K562 (cell line): Measurements from ENCODE around the gene COG4. TPM values are rescaled to one million over a fixed set of nuclear protein-coding genes. Genes with fewer than 3 reads are reported as not detected.

Experiments
- CREB3L1 ChIP-seq: fragments of 450-650 bp; IDR thresholded peaks from 2 replicates; pipeline ENCODE4 v1.6.1; 2014; ENCODE audit warnings: low read depth, mild to moderate bottlenecking, moderate library complexity, borderline replicate concordance
- CXXC5 ChIP-seq: fragments of 250-450 bp; sonication (Bioruptor Pico); IDR thresholded peaks from 2 replicates; pipeline ENCODE4 v1.8.0; 2022; ENCODE audit warnings: inconsistent platforms, mild to moderate bottlenecking, moderate library complexity
- DDX20 ChIP-seq: fragments of 450-650 bp; IDR thresholded peaks from 2 replicates; pipeline ENCODE4 v1.6.1; 2016; ENCODE audit warnings: missing genetic modification characterization, low read depth, mild to moderate bottlenecking, missing compliant biosample characterization, moderate library complexity
- HDAC8 ChIP-seq: fragments of 450-650 bp; IDR thresholded peaks from 2 replicates; pipeline ENCODE4 v1.6.1; 2016; ENCODE audit warnings: mild to moderate bottlenecking, missing genetic modification characterization, moderate library complexity, missing compliant biosample characterization
- HEY1 ChIP-seq: fragments of 250-450 bp; sonication (Bioruptor Pico); IDR thresholded peaks from 2 replicates; pipeline ENCODE4 v1.5.0; 2020; ENCODE audit warnings: mild to moderate bottlenecking, moderate library complexity, borderline replicate concordance
- JUNB ChIP-seq: fragments of 450-650 bp; formaldehyde crosslinking; conservative IDR thresholded peaks from 2 replicates; pipeline ENCODE4 v1.4.0; 2020; ENCODE audit warnings: mild to moderate bottlenecking
- JUND ChIP-seq, 2 experiments: IDR thresholded peaks; 2 replicates in 1 of 2; 3 replicates in 1 of 2; pipeline ENCODE4 v1.6.1; 2011; ENCODE audit warnings: borderline replicate concordance in 2 of 2, low read depth in 2 of 2, low read length in 2 of 2, improper control_type of control experiment in 1 of 2, missing biosample characterization in 1 of 2, missing genetic modification characterization in 1 of 2, missing genetic modification reagents in 1 of 2
- NELFE ChIP-seq: IDR thresholded peaks from 2 replicates; pipeline ENCODE4 v1.6.1; 2011; ENCODE audit warnings: mild to moderate bottlenecking; ENCODE audit not compliant: insufficient read depth, insufficient read length
- NEUROD1 ChIP-seq: fragments of 150-350 bp; IDR thresholded peaks from 2 replicates; pipeline ENCODE4 v1.6.1; 2014; ENCODE audit warnings: borderline replicate concordance, low read length, low read depth; ENCODE audit not compliant: partially characterized antibody
- PHF20 ChIP-seq: fragments of 450-650 bp; IDR thresholded peaks from 2 replicates; pipeline ENCODE4 v1.6.1; 2018; ENCODE audit not compliant: partially characterized antibody
- TFAM ChIP-seq: fragments of 250-450 bp; sonication (Bioruptor Pico); conservative IDR thresholded peaks from 2 replicates; pipeline ENCODE4 v1.5.0; 2021; ENCODE audit warnings: mild to moderate bottlenecking, moderate library complexity
- ZBTB26 ChIP-seq: fragments of 450-650 bp; formaldehyde crosslinking; IDR thresholded peaks from 2 replicates; pipeline ENCODE4 v1.4.0; 2022; ENCODE audit warnings: missing genetic modification characterization
- ZNF121 ChIP-seq: sonication (generic); formaldehyde crosslinking; conservative IDR thresholded peaks from 2 replicates; pipeline ENCODE4 v1.8.0; 2022; ENCODE audit warnings: missing genetic modification reagents
- ZNF512 ChIP-seq: IDR thresholded peaks from 2 replicates; pipeline ENCODE4 v1.6.1; 2016; ENCODE audit warnings: missing genetic modification characterization, missing compliant biosample characterization
- polyA plus RNA-seq, 8 experiments: library from polyadenylated mRNA; depleted of rRNA in 4 of 8; stranded (reverse) in 5 of 8; unstranded in 3 of 8; fragments of >200 nt; fragmentation: Nextera tagmentation in 2 of 8; fragmentation: Illumina TruSeq in 1 of 8; extraction: Ambion mirVana in 2 of 8; extraction: Trizol in 1 of 8; gene quantifications; 2 replicates each; pipeline versions ENCODE4 v1.2.1 to v1.2.3, GENCODE V29; 2011 to 2014; ENCODE audit warnings: inconsistent platforms in 1 of 8, missing spikeins in 1 of 8
- total RNA-seq, 7 experiments: library from RNA; depleted of rRNA in 6 of 7; stranded (reverse); fragments of >200 nt in 6 of 7; fragmentation: Illumina TruSeq in 2 of 7; extraction: Trizol in 2 of 7; gene quantifications; 2 replicates each; pipeline versions ENCODE4 v1.2.1 to v1.2.3, GENCODE V29; 2011 to 2021; ENCODE audit warnings: low replicate concordance in 1 of 7
- TF ChIP-seq, protein P1 (sequence below): sonication (generic); formaldehyde crosslinking; IDR thresholded peaks from 2 replicates; pipeline ENCODE4 v1.8.0; 2022; ENCODE audit warnings: mild to moderate bottlenecking, missing genetic modification reagents
- TF ChIP-seq, protein P2 (sequence below): sonication (generic); formaldehyde crosslinking; IDR thresholded peaks from 2 replicates; pipeline ENCODE4 v1.8.1; 2022; ENCODE audit warnings: missing genetic modification reagents
- TF ChIP-seq, protein P3 (sequence below): fragments of 450-650 bp; IDR thresholded peaks from 2 replicates; pipeline ENCODE4 v1.6.1; 2016

COG4 gene
- total and polyA plus RNA-seq, 9 of the 15 experiments (the other 6 are each of a cell fraction or from before 2014, with no cell fraction given): 13.7 to 73.9 (median 44.2) TPM

DNA sequence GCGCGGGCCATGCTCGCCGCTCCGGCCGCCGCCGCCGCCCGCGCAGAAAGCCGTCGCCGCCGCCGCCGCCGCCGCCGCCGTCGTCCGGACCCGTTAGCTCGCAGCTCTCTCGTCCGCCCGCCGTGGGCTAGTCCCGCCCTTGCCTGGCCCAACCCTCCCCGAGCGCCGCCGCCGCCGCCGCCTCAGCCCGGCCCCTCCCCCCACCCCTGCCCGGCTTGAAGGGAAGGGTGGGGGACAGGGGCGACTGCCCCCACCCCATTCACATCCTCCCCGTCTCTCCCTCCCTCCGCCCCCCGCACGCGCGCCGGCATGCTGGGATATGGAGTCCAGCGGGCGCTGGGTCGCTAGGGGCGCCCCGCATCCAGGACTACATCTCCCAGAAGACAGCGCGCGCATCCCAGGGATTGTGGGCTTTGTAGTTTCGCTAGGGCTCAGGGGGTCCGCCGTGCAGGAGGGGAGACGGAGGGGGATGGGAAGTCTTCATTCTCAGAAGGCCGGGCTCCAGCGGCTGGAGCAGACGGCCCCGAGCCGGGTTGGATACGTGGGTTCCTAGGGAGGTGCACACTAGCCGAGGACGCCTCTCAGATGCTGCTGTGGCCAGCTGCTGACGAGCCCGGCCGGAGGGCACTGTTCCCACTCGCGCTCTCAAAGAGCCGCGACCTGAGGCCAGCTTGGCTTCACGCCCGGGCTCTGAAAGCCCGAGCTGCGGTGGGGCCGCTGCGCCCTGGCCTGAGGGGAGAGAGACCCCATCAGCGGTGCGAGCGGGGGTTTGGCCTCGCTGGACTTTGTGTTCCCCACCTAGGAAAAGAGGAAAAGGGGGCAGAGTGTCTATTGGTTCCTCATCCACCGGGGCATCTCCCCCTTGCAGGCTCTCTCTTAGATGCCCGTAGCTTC, 84.1 kb downstream of the COG4 start, which contains the start of gene ST3GAL2 (continued):
- TF ChIP-seq NEUROD1 (peak; percentile 28), JUND (IDR thresholded peaks at IDR 0.05; ENCODE audit: borderline replicate concordance, low read depth, low read length) (peak; percentile 57; the same call in 1 of the 2 replicates), JUND (tag; IDR thresholded peaks at IDR 0.05; ENCODE audit: borderline replicate concordance, low read depth, low read length) (no peak; the same call in 2 of the 3 replicates), ZBTB26 (CRISPR knock-in tag) (peak; percentile 85), ZNF121 (no peak), JUNB (no peak), HDAC8 (tag) (peak; percentile 84), ZNF512 (tag) (no peak), HEY1 (CRISPR knock-in tag) (peak; percentile 60; the same call in 1 of the 2 replicates), PHF20 (peak; percentile 31), CREB3L1 (peak; percentile 96), CXXC5 (CRISPR knock-in tag) (peak; percentile 92), NELFE (no peak), TFAM (CRISPR knock-in tag) (no peak), DDX20 (tag) (0 out of 2 replicates have a peak, but pooled peaks have one; percentile 33)
- TF ChIP-seq, protein P1, sequence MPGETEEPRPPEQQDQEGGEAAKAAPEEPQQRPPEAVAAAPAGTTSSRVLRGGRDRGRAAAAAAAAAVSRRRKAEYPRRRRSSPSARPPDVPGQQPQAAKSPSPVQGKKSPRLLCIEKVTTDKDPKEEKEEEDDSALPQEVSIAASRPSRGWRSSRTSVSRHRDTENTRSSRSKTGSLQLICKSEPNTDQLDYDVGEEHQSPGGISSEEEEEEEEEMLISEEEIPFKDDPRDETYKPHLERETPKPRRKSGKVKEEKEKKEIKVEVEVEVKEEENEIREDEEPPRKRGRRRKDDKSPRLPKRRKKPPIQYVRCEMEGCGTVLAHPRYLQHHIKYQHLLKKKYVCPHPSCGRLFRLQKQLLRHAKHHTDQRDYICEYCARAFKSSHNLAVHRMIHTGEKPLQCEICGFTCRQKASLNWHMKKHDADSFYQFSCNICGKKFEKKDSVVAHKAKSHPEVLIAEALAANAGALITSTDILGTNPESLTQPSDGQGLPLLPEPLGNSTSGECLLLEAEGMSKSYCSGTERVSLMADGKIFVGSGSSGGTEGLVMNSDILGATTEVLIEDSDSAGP (CRISPR knock-in tag): no peak
- TF ChIP-seq, protein P2, sequence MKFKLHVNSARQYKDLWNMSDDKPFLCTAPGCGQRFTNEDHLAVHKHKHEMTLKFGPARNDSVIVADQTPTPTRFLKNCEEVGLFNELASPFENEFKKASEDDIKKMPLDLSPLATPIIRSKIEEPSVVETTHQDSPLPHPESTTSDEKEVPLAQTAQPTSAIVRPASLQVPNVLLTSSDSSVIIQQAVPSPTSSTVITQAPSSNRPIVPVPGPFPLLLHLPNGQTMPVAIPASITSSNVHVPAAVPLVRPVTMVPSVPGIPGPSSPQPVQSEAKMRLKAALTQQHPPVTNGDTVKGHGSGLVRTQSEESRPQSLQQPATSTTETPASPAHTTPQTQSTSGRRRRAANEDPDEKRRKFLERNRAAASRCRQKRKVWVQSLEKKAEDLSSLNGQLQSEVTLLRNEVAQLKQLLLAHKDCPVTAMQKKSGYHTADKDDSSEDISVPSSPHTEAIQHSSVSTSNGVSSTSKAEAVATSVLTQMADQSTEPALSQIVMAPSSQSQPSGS: no peak
- TF ChIP-seq, protein P3, sequence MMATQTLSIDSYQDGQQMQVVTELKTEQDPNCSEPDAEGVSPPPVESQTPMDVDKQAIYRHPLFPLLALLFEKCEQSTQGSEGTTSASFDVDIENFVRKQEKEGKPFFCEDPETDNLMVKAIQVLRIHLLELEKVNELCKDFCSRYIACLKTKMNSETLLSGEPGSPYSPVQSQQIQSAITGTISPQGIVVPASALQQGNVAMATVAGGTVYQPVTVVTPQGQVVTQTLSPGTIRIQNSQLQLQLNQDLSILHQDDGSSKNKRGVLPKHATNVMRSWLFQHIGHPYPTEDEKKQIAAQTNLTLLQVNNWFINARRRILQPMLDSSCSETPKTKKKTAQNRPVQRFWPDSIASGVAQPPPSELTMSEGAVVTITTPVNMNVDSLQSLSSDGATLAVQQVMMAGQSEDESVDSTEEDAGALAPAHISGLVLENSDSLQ: no peak
